HepG2 (cell line): ENCODE data around the gene CCND1. TPM values are rescaled to one million over a fixed set of nuclear protein-coding genes. Genes with fewer than 3 reads are reported as not detected.
A peak's percentile ranks its signal among the peaks of the same experiment; 100 is the strongest.

Experiments used
- ATF6 ChIP-seq: sonication (generic); formaldehyde crosslinking; conservative IDR thresholded peaks from 2 replicates; pipeline ENCODE4 v1.4.0; 2020; ENCODE audit warnings: missing genetic modification reagents
- CHD2 ChIP-seq: IDR thresholded peaks from 2 replicates; pipeline ENCODE4 v1.6.1; 2011; ENCODE audit warnings: low read depth, low read length, improper control_type of control experiment
- HMG20A ChIP-seq: IDR thresholded peaks from 2 replicates; pipeline ENCODE4 v1.6.1; 2016; ENCODE audit warnings: borderline replicate concordance
- ISX ChIP-seq: sonication (generic); formaldehyde crosslinking; conservative IDR thresholded peaks from 2 replicates; pipeline ENCODE4 v1.5.0; 2020; ENCODE audit warnings: missing genetic modification reagents
- KLF9 ChIP-seq: IDR thresholded peaks from 2 replicates; pipeline ENCODE4 v1.6.1; 2016; ENCODE audit warnings: low read depth
- MEIS1 ChIP-seq: sonication (generic); formaldehyde crosslinking; IDR thresholded peaks from 2 replicates; pipeline ENCODE4 v1.9.0; 2021; ENCODE audit warnings: mild to moderate bottlenecking, missing genetic modification reagents, moderate library complexity, borderline replicate concordance
- RXRB ChIP-seq: IDR thresholded peaks from 2 replicates; pipeline ENCODE4 v1.6.1; 2016; ENCODE audit warnings: borderline replicate concordance, missing genetic modification reagents, missing compliant biosample characterization
- ZHX2 ChIP-seq, 2 experiments: sonication (generic) in 1 of 2; formaldehyde crosslinking in 1 of 2; IDR thresholded peaks; 2 replicates each; pipeline versions ENCODE4 v1.6.1 to v1.9.0; 2014 to 2022; ENCODE audit warnings: antibody characterized with exemption in 1 of 2, borderline replicate concordance in 1 of 2, inconsistent platforms in 1 of 2, low read depth in 1 of 2, missing genetic modification reagents in 1 of 2
- ZNF101 ChIP-seq: sonication (generic); formaldehyde crosslinking; IDR thresholded peaks from 2 replicates; pipeline ENCODE4 v1.4.0; 2020; ENCODE audit warnings: mild to moderate bottlenecking, low read depth, missing genetic modification reagents, borderline replicate concordance
- ZNF138 ChIP-seq: sonication (generic); formaldehyde crosslinking; IDR thresholded peaks from 2 replicates; pipeline ENCODE4 v1.5.0; 2020; ENCODE audit warnings: mild to moderate bottlenecking, low read depth, missing genetic modification reagents
- ZNF17 ChIP-seq: sonication (generic); formaldehyde crosslinking; IDR thresholded peaks from 2 replicates; pipeline ENCODE4 v1.5.0; 2020; ENCODE audit warnings: mild to moderate bottlenecking, missing genetic modification reagents
- ZNF414 ChIP-seq: sonication (generic); formaldehyde crosslinking; IDR thresholded peaks from 2 replicates; pipeline ENCODE4 v1.5.0; 2020; ENCODE audit warnings: missing genetic modification reagents
- polyA plus RNA-seq, 8 experiments: library from polyadenylated mRNA; depleted of rRNA in 3 of 8; stranded (reverse) in 7 of 8; unstranded in 1 of 8; fragments of >200 nt; fragmentation: Illumina TruSeq in 4 of 8; extraction: Trizol in 4 of 8; gene quantifications; 2 replicates each; pipeline versions ENCODE4 v1.2.1 to v1.2.3, GENCODE V29; 2011 to 2016; ENCODE audit warnings: low read depth in 4 of 8, missing spikeins in 1 of 8, mixed read lengths in 1 of 8; ENCODE audit not compliant: insufficient read depth in 1 of 8
- total RNA-seq, 5 experiments: library from RNA; depleted of rRNA; stranded (reverse); fragments of >200 nt; fragmentation: Illumina TruSeq; extraction: Trizol; gene quantifications; 2 replicates each; pipeline ENCODE4 v1.2.3, GENCODE V29; 2016; ENCODE audit warnings: low read depth in 1 of 5
- TF ChIP-seq, protein P1 (sequence below): sonication (generic); formaldehyde crosslinking; IDR thresholded peaks from 2 replicates; pipeline ENCODE4 v1.4.0; 2020; ENCODE audit warnings: missing genetic modification reagents
- TF ChIP-seq, protein P2 (sequence below): sonication (generic); formaldehyde crosslinking; IDR thresholded peaks from 2 replicates; pipeline ENCODE4 v1.8.0; 2022; ENCODE audit warnings: missing genetic modification reagents, mild to moderate bottlenecking, moderate library complexity, borderline replicate concordance

Gene CCND1
- total and polyA plus RNA-seq, 2 of the 13 experiments (the other 11 are each of a cell fraction or from before 2014, with no cell fraction given) = 107 to 136 TPM

DNA sequence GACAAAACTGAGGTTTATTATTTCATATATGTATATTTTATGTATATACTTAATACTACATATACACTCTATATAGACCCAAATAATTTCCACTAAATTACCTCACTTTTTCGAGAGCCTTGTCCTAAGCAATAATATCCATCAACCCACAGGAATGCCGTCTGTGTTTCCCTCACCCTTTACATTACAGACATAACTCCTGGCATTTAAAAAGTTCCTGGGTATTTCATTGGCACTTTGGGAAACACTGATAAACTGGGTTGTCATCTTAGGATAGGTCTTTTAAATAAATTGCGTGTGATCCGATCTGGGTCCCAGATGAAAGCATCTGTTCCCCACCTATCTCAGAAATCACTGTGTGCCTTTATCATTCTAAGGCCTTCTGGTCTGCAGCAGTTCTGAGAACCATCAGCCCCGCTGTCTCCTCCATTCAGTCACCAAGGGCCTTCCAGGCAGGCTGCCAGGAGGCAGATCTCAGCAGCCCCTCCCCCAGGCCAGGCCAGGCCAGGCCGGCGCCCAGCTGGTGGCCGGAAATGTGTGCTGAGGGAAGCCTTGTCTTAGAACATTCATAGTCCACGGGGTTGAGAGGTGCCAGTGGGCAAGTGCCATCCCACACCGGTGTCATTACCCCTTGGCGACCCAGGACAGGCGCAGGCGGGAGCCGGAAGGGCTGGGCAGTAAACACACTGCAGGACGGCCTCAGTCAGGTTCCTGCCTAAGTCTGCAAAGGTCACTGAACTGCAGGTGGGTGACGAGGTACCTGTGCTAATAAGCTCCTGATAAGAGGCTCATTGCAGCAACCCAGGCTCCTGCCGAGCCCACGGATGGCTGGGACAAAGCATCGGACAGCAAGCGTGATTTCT is 59.6 kb downstream of the CCND1 start (continued):
- TF ChIP-seq ZNF101 (CRISPR knock-in tag) (no peak), CHD2 (0 out of 2 replicates have a peak, but pooled peaks have one; percentile 30), ZNF138 (CRISPR knock-in tag) (no peak), ISX (CRISPR knock-in tag) (no peak), HMG20A (CRISPR knock-in tag) (peak; percentile 59; the same call in 1 of the 2 replicates), ATF6 (CRISPR knock-in tag) (no peak), ZNF17 (CRISPR knock-in tag) (no peak), RXRB (CRISPR knock-in tag) (peak; percentile 83), KLF9 (CRISPR knock-in tag) (no peak), MEIS1 (CRISPR knock-in tag) (no peak), ZHX2 (IDR thresholded peaks at IDR 0.05; ENCODE audit: low read depth) (0 out of 2 replicates have a peak, but pooled peaks have one; percentile 39), ZHX2 (CRISPR knock-in tag; IDR thresholded peaks at IDR 0.05; ENCODE audit: borderline replicate concordance) (no peak), ZNF414 (CRISPR knock-in tag) (no peak)
- TF ChIP-seq, protein P1, sequence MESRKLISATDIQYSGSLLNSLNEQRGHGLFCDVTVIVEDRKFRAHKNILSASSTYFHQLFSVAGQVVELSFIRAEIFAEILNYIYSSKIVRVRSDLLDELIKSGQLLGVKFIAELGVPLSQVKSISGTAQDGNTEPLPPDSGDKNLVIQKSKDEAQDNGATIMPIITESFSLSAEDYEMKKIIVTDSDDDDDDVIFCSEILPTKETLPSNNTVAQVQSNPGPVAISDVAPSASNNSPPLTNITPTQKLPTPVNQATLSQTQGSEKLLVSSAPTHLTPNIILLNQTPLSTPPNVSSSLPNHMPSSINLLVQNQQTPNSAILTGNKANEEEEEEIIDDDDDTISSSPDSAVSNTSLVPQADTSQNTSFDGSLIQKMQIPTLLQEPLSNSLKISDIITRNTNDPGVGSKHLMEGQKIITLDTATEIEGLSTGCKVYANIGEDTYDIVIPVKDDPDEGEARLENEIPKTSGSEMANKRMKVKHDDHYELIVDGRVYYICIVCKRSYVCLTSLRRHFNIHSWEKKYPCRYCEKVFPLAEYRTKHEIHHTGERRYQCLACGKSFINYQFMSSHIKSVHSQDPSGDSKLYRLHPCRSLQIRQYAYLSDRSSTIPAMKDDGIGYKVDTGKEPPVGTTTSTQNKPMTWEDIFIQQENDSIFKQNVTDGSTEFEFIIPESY (CRISPR knock-in tag) = peak; percentile 41; the same call in 1 of the 2 replicates
- TF ChIP-seq, protein P2, sequence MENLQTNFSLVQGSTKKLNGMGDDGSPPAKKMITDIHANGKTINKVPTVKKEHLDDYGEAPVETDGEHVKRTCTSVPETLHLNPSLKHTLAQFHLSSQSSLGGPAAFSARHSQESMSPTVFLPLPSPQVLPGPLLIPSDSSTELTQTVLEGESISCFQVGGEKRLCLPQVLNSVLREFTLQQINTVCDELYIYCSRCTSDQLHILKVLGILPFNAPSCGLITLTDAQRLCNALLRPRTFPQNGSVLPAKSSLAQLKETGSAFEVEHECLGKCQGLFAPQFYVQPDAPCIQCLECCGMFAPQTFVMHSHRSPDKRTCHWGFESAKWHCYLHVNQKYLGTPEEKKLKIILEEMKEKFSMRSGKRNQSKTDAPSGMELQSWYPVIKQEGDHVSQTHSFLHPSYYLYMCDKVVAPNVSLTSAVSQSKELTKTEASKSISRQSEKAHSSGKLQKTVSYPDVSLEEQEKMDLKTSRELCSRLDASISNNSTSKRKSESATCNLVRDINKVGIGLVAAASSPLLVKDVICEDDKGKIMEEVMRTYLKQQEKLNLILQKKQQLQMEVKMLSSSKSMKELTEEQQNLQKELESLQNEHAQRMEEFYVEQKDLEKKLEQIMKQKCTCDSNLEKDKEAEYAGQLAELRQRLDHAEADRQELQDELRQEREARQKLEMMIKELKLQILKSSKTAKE (CRISPR knock-in tag) = no peak
